ENCODE results near the gene KBTBD4. TPM values are rescaled to one million over a fixed set of nuclear protein-coding genes. Genes with fewer than 3 reads are reported as not detected.
A peak's percentile ranks its signal among the peaks of the same experiment; 100 is the strongest.

KBTBD4 gene
- total RNA-seq, 1 experiment from 2014 or later = 13.2 TPM

GRCh38 chr11:47532597-47533213, 46.1 kb downstream of the KBTBD4 start:
- Histone ChIP-seq H3K9ac (ENCODE audit: low read length) (no peak overlapping the region), H3K4me3 (replicated peaks in 1 of 2; ENCODE audit: low read depth in 1 of 2, low read length in 2 of 2) (no peak overlapping the region), H2AFZ (ENCODE audit: low read depth, low read length, poor library complexity, severe bottlenecking) (no peak overlapping the region), H3K27me3 (ENCODE audit: insufficient read depth, low read length) (no peaks in the 10 kb centered on the region), H3K9me3 (ENCODE audit: control insufficient read depth in 1 of 2, insufficient read depth in 1 of 2, low read depth in 1 of 2, low read length in 2 of 2) (no peaks in the 10 kb centered on the region), H3K4me1 (ENCODE audit: control insufficient read depth in 1 of 2, insufficient read depth in 2 of 2, low read length in 2 of 2) (peaks cover 0 to 3% of the 10 kb centered on the region in 2 experiments; a peak in 1 of 4 replicates), H3K4me2 (ENCODE audit: low read length) (no peak overlapping the region), H3K27ac (ENCODE audit: low read depth, low read length) (no peak overlapping the region), H4K20me1 (ENCODE audit: insufficient read depth) (peaks cover 19% of the 10 kb centered on the region; the same call in 1 of the 2 replicates), H3K9me2 (ENCODE audit: insufficient read depth) (no peaks in the 10 kb centered on the region), H3K79me2 (ENCODE audit: insufficient read depth, low read length) (peaks cover 100% of the 10 kb centered on the region), H3K36me3 (ENCODE audit: control insufficient read depth in 1 of 2, insufficient read depth in 2 of 2, low read length in 2 of 2) (no peaks in the 10 kb centered on the region; a peak in 1 of 4 replicates)
- TF ChIP-seq ELF1 (IDR thresholded peaks at IDR 0.05; ENCODE audit: borderline replicate concordance, low read depth) (no peak), POLR2A (IDR thresholded peaks at IDR 0.05; ENCODE audit: borderline replicate concordance, extremely low read depth, insufficient read depth, insufficient read length) (no peak)
- ChIA-PET RAD21 (ENCODE audit: low non-redundant PET in 1 of 2, low total read pairs in 2 of 2, uncharacterized antibody in 2 of 2, unreplicated experiment in 2 of 2) (no interaction called here), POLR2A (no interaction called here), CTCF (interaction anchor here (0.7 kb wide), 1 partner anchor 21 kb away, joined by 3 read pairs; no protein-coding TSS in a partner anchor)
- TSS peak; percentile 9 for BruUV-seq (replicated peaks)
- no peak for DNase-seq (ENCODE audit: low read depth, low spot score)
- no peak for ATAC-seq
- intact Hi-C loops (cut with micrococcal nuclease) = no loop called here

GRCh38 chr11:47531666-47532065, 47.1 kb downstream of the KBTBD4 start:
- no peak overlapping the region for H3K4me2 ChIP-seq (ENCODE audit: low read length)
- H3K79me2 ChIP-seq (ENCODE audit: insufficient read depth, low read length) = peaks cover 100% of the 10 kb centered on the region
- no peaks in the 10 kb centered on the region for H3K9me3 ChIP-seq (ENCODE audit: control insufficient read depth in 1 of 2, insufficient read depth in 1 of 2, low read depth in 1 of 2, low read length in 2 of 2)
- no peaks in the 10 kb centered on the region for H3K9me2 ChIP-seq (ENCODE audit: insufficient read depth)
- no peaks in the 10 kb centered on the region; a peak in 1 of 4 replicates for H3K36me3 ChIP-seq (ENCODE audit: control insufficient read depth in 1 of 2, insufficient read depth in 2 of 2, low read length in 2 of 2)
- intact Hi-C loops (cut with micrococcal nuclease) = no loop called here
- no peak for TF ChIP-seq MAX (IDR thresholded peaks at IDR 0.05)
- TF ChIP-seq EZH2 (IDR thresholded peaks at IDR 0.05) = no peak
- no peak for TF ChIP-seq FOSL1 (IDR thresholded peaks at IDR 0.05; ENCODE audit: low read depth)
- TF ChIP-seq POLR2AphosphoS5 (IDR thresholded peaks at IDR 0.05; ENCODE audit: low read depth, low read length) = no peak
- no peak for TF ChIP-seq CTCF (IDR thresholded peaks at IDR 0.05 in 2 of 3, conservative IDR thresholded peaks at IDR 0.05 in 1 of 3; ENCODE audit: borderline replicate concordance in 1 of 3, insufficient read depth in 1 of 3, low read depth in 2 of 3, low read length in 2 of 3)
- no peak for TF ChIP-seq REST (IDR thresholded peaks at IDR 0.05; ENCODE audit: low read depth)
- TF ChIP-seq RAD21 (IDR thresholded peaks at IDR 0.05; ENCODE audit: low read depth) = no peak
- TF ChIP-seq SRF (IDR thresholded peaks at IDR 0.05; ENCODE audit: low read depth) = no peak
- TF ChIP-seq ZBTB33 (IDR thresholded peaks at IDR 0.05; ENCODE audit: extremely low read depth, insufficient replicate concordance, low read length) = no peak
- no peak for TF ChIP-seq ELF1 (IDR thresholded peaks at IDR 0.05; ENCODE audit: borderline replicate concordance, low read depth)
- ChIA-PET RAD21 (ENCODE audit: low non-redundant PET in 1 of 2, low total read pairs in 2 of 2, uncharacterized antibody in 2 of 2, unreplicated experiment in 2 of 2) (no interaction called here), CTCF (no interaction called here), POLR2A (no interaction called here)
- H4K20me1 ChIP-seq (ENCODE audit: insufficient read depth) = peaks cover 19% of the 10 kb centered on the region; the same call in 1 of the 2 replicates
- no peaks in the 10 kb centered on the region for H3K27me3 ChIP-seq (ENCODE audit: insufficient read depth, low read length)
- BruUV-seq (replicated peaks) = TSS peak; percentile 33
- no peak overlapping the region for H2AFZ ChIP-seq (ENCODE audit: low read depth, low read length, poor library complexity, severe bottlenecking)
- DNase-seq (ENCODE audit: low read depth, low spot score) = no peak
- no peak overlapping the region for H3K9ac ChIP-seq (ENCODE audit: low read length)
- H3K4me3 ChIP-seq (replicated peaks in 1 of 2; ENCODE audit: low read depth in 1 of 2, low read length in 2 of 2) = no peak overlapping the region
- H3K4me1 ChIP-seq (ENCODE audit: control insufficient read depth in 1 of 2, insufficient read depth in 2 of 2, low read length in 2 of 2) = peaks cover 3 to 4% of the 10 kb centered on the region in 2 experiments; a peak in 1 of 4 replicates
- ATAC-seq = no peak
- no peak overlapping the region for H3K27ac ChIP-seq (ENCODE audit: low read depth, low read length)

All from HCT116 (cell line).